ENCODE measurements around the gene ACTN1.

The ACTN1 gene

GRCh38 chr14:68931474-68932051 lies 47.5 kb downstream of the ACTN1 start:
- no peak for DNase-seq

- DNase-seq, result no peak
Observed at GRCh38 chr14:68931063-68931462, 48.0 kb downstream of the ACTN1 start.

GRCh38 chr14:68929623-68930307 lies 49.3 kb downstream of the ACTN1 start:
- DNase-seq, result no peak

- DNase-seq, result no peak
Observed at GRCh38 chr14:68928770-68929550, 50.1 kb downstream of the ACTN1 start.

- no peak for DNase-seq
Observed at GRCh38 chr14:68927956-68928675, 51.0 kb downstream of the ACTN1 start.

- DNase-seq, result no peak
Observed at GRCh38 chr14:68927089-68927488, 52.0 kb downstream of the ACTN1 start.

GRCh38 chr14:68926236-68926635 lies 52.9 kb downstream of the ACTN1 start:
- DNase-seq, result no peak

- no peak for DNase-seq
Observed at GRCh38 chr14:68925373-68925772, 53.7 kb downstream of the ACTN1 start.

GRCh38 chr14:68924186-68925158 lies 54.6 kb downstream of the ACTN1 start:
- no peak for DNase-seq

GRCh38 chr14:68922886-68923285 lies 56.2 kb downstream of the ACTN1 start:
- no peak for DNase-seq

GRCh38 chr14:68922201-68922621 lies 56.9 kb downstream of the ACTN1 start:
- DNase-seq, result no peak

GRCh38 chr14:68921666-68922065 lies 57.4 kb downstream of the ACTN1 start:
- DNase-seq, result no peak

- no peak for DNase-seq
Observed at GRCh38 chr14:68921049-68921448, 58.1 kb downstream of the ACTN1 start.

- no peak for DNase-seq
Observed at GRCh38 chr14:68919129-68919927, 59.8 kb downstream of the ACTN1 start.

- no peak for DNase-seq
Observed at GRCh38 chr14:68918612-68919011, 60.5 kb downstream of the ACTN1 start.

- DNase-seq, result no peak
Observed at GRCh38 chr14:68916358-68916941, 62.7 kb downstream of the ACTN1 start.

- DNase-seq, result no peak
Observed at GRCh38 chr14:68913516-68913915, 65.6 kb downstream of the ACTN1 start.

GRCh38 chr14:68911594-68912227 lies 67.4 kb downstream of the ACTN1 start:
- DNase-seq, result no peak

- DNase-seq, result no peak
Observed at GRCh38 chr14:68910540-68910939, 68.6 kb downstream of the ACTN1 start.

GRCh38 chr14:68908803-68909202 lies 70.3 kb downstream of the ACTN1 start:
- no peak for DNase-seq

All from DMS 273 treated with DMSO at 0.1 percent for 48 hours (cell line).